GM13977 (cell line): ENCODE measurements around the gene NEAT1.
A peak's percentile ranks its signal among the peaks of the same experiment; 100 is the strongest.
"Not testable (repeated sequence)": the region's sequence is repeated elsewhere in the genome, so short reads cannot be mapped to it uniquely, and the experiment has no call there.

Experiments used
- DNase-seq: peaks from one replicate; pipeline ENCODE4 v3.0.0; 2012; ENCODE audit warnings: low spot score
- CTCF ChIP-seq: IDR thresholded peaks from 2 replicates; pipeline ENCODE4 v1.5.1; 2012; ENCODE audit warnings: mild to moderate bottlenecking, control low read depth; ENCODE audit not compliant: insufficient read depth; ENCODE audit errors: extremely low read depth, missing control alignments
- in situ Hi-C: fragments of 300-500 bp; cut with MboI; formaldehyde crosslinking; loops from one replicate; pipeline ENCODE4 v1.12.0; 2022; ENCODE audit warnings: low sequenced_read_pairs, low pct_unique_long_range_greater_than_20kb, mixed read lengths, inconsistent platforms; ENCODE audit not compliant: unreplicated experiment

The NEAT1 gene

GRCh38 chr11:65452806-65453490 lies 30.4 kb downstream of the NEAT1 start:
- in situ Hi-C loops: no loop called here
- TF ChIP-seq CTCF: no peak
- DNase-seq: no peak

- DNase-seq: no peak
- in situ Hi-C loops: no loop called here
- no peak for TF ChIP-seq CTCF
Observed at GRCh38 chr11:65454311-65454695, 31.7 kb downstream of the NEAT1 start.

GRCh38 chr11:65454696-65455456 lies 32.3 kb downstream of the NEAT1 start:
- TF ChIP-seq CTCF: peak; percentile 32
- in situ Hi-C loops: no loop called here
- DNase-seq: peak; percentile 98

- DNase-seq: peak; percentile 16
- in situ Hi-C loops: no loop called here
- no peak for TF ChIP-seq CTCF
Observed at GRCh38 chr11:65456418-65456817, 33.8 kb downstream of the NEAT1 start.

GRCh38 chr11:65459552-65459951 lies 37.0 kb downstream of the NEAT1 start:
- in situ Hi-C loops: no loop called here
- no peak for TF ChIP-seq CTCF
- peak; percentile 22 for DNase-seq

GRCh38 chr11:65465471-65465870 lies 42.9 kb downstream of the NEAT1 start:
- not testable (repeated sequence) for DNase-seq
- in situ Hi-C loops: loop anchor here (10.0 kb wide), 1 partner anchor 51 kb away; no protein-coding TSS in a partner anchor

- in situ Hi-C loops: loop anchor here (10.0 kb wide), 1 partner anchor 53 kb away; no protein-coding TSS in a partner anchor
- not testable (repeated sequence) for DNase-seq
Observed at GRCh38 chr11:65467306-65467705, 44.7 kb downstream of the NEAT1 start.
